ENCODE results near the gene CDC25A.
"Not testable (repeated sequence)": the region's sequence is repeated elsewhere in the genome, so short reads cannot be mapped to it uniquely, and the experiment has no call there.

CDC25A gene

DNA sequence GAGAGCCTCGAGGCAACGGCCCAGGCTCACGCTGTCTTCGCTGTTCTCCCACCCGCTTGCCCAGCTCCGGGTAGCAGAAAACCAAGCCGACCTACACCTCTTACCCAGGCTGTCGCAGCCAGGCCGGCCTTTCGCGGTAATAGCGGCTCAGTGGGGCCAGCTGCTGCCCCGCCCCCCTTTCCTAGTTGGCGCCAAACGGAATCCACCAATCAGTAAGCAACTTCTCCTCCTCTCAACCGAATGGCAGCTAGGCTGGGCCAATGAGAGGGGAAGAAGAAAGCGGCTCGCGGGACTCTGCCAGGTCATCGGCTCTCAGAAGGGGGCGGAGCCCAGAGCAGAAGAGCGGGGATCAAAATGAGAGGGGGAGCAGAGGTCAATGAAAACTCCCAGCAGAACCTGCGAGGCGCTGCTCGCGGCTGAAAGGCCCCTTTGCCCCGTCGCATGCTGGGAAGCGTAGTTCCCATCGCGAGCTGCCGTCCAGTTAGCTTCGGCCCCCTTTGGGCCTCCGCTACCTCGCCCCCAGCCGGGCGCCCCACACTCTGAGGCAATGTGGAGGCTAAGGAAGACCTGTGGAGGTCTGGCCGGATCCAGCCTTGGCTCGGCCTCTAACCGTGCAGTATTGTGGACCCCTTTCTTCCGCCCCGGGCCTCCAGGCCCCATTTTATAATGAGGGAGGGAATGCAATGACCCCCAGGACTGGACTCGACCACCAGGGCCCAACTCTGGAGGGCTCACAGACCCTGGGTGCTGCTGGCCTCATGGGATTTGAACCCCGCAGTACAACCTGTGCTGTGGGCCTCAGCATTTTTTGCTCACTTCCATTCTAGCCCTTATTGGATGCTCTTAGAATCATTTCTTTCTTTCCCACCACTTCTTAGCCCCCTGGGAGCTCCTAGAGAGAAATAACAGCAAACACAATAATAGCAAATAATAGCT is at the start of gene CDC25A:
CDC25A (minus strand) TSS at position 152 of the 936 bp plus-strand sequence. CDS start 470 bp downstream, outside the sequence.
- peak; percentile 97 for DNase-seq

DNA sequence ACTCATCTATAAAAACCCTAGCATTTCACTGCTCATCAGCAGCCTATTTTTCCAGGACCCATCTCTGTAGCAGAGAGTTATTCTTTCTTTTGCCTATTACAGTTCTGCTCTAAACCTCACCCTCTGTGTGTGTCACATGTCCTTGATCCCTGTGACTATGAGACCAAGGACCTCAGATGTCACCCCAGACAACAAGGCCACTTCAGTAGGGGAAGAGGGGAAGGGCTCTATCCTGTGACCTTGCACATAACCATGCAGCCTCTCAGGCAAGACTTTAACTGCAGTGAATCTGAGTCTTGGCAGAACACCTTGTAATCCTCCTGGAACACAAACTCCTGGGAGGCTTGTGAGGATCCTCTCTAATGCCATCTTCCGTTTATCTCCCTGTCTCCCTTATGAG is 48.3 kb upstream of the CDC25A start:
- peak; percentile 53 for DNase-seq

DNA sequence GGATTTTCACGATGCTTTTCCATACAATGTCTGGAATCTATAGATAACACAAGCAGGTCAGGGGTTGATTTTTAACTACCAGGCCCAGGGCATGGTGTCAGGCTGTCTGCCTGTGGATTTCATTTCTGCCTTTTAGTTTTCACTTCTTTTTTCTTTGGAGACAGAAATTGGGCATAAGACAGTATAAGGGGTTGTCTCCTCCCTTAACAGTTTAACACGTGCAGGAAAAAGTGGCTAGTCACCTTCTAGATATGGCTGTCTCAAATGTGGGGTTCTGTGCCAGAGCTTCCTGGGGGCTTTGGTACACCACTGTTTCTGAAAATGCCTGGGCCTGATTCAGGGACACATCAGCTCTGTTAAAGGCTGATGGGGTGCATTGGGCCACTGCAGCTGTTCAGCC is 45.3 kb upstream of the CDC25A start:
- DNase-seq: peak; percentile 26

DNA sequence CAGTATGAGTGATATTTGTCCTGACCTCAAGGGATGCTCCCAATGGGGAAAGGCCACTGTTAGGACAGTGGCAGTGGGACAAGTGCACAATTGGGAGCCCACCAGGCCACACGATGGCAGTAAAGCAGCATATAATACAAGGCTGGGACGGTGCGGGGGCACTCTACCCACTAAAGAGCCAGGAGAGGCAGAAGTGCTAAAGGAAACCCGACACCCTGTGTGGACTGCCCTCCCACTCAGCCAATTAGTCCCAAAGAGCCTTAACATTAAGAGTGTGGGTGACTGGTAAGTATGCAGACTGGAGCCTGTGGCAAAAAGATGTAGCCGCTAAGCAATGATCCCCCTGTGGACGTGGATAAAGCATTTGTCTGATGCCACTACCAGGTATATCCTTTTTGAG is 44.5 kb upstream of the CDC25A start:
- peak; percentile 71 for DNase-seq

DNA sequence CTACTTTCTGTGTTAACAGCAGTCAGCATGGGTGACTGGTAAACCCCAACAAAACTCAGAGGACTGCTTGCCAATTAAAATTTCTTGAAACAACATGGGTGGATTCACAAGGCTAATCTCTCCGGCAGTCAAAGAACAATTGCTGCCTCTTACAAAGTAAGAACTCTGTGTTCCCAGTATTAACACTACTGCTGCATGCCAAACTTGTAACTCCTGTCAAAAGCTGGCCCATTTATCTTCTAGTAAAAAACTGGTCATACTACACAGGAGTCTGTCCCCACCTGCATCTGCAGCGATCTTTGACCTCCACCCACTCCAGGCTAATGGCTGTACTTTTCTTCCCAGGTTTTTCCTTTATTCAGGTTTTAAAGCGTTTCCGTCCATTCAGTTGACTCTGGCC is 44.0 kb upstream of the CDC25A start:
- no peak for DNase-seq

DNA sequence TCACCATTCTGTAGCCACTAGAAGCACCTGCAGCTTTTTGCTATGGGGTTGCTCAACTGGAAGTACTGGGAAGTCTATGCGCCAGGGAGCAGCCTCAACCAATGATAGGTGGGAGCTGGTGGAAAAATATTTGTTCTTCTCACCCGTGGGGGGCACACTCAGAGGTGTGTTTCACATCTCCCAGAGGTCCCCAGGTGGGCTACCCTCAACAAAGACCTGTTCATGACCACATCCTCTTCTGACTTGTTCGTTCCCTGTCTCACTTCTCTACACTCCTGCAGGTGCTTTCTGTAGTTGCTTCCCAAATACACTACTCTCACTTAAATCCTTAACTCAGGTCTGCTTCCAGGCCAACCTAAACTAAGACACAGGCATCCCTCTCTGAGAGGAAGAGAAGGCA is 38.7 kb upstream of the CDC25A start:
- no peak for DNase-seq

DNA sequence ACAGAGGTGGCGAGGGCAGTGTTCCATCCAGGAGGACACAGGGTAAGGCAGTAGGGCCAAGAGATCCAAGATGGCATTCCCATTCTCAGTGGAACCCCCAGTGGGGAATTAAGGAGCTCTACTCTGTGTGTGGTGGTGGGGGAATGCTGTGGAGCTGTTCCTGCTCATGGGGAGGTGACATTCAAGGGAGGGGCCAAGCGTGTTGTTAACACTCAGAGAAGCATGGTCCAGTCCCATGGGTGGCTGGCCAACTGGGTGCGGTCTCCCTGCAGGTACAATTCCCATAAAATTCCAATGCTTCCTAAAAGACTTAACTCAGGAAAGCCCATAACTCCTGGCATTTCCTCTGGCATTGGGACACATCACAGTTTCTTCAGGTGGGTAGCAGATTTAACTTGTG is 37.4 kb upstream of the CDC25A start:
- DNase-seq: no peak

DNA sequence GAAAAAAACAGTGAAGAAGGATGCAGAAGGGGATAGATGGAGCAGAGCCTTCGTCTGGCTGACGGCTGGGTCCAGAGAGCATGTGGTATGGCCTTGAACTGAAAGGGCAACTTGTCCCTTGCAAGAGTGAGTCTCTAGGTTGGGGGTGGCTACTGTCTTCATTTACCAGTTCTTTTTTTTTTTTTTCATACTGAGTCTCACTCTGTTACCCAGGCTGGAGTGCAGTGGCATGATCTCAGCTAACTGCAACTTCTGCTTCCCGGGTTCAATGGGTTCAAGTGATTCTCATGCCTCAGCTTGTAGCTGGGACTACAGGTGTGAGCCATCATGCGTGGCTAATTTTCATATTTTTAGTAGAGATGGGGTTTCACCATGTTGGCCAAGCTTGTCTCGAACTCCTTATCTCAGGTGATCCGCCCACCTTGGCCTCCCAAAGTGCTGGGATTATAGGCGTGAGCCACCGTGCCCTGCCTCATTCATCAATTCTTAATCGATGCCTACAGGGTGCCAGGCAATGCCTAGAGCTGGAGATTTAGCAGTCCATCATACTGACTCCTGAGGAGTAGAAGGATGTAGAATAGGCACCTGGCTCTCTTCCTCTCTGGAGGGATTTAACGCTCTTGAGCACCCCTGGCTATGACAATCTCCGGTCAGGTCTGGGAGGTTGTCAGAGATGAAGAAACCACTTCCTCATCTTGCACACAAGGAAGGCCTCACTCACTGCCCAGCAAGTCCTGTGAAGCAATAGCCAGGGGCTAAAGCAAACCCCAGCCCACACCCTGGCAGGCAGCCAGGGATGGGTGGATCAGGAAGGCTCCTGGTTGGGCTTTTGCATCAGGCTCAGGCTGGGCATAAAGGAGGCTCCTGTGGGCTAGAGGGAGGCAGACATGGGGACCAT is 34.6 kb upstream of the CDC25A start, which contains the start of gene CAMP:
CAMP (plus strand) TSS at position 880 of the 898 bp plus-strand sequence; CDS start at position 897, 17 bp downstream.
- peak; percentile 96 for DNase-seq

DNA sequence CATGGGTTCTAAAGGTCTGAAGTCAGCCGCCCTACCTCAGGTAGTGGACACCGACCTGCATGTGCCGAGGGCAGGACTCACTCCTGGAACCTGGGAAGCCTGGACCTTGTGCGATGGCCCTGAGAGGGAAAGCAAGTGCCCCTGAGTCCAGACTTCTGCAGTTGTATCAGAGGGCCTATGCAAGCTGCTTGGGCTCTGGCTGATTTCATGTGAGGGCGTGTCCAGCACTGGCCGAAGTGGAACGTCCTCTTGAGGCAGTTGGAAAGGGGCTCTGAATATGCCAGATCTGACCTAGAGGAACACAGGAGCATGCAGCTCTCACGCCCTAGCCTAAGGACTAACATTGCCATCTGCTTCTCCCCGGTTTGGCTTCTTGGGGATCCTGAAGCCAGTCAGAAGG is 32.5 kb upstream of the CDC25A start:
- no peak for DNase-seq

DNA sequence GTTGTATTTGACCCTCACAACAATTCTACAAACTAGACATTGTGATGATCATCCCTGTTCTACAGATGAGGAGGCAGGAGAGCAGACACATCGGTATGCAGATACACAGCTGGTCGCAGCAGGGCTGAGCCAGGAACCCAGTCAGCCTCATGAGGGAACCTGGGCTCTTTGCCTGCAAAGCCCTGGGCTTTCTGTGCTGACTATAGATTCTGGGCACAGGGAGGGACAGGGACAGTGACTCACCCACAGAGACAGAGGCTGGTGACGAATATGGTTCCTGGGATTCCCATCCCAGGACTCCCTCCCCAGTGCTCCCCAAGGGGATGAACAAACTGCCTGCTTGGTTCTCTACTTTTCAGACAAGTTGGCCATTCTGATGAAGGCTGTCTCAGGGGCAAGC is 31.3 kb upstream of the CDC25A start:
- DNase-seq: peak; percentile 46

DNA sequence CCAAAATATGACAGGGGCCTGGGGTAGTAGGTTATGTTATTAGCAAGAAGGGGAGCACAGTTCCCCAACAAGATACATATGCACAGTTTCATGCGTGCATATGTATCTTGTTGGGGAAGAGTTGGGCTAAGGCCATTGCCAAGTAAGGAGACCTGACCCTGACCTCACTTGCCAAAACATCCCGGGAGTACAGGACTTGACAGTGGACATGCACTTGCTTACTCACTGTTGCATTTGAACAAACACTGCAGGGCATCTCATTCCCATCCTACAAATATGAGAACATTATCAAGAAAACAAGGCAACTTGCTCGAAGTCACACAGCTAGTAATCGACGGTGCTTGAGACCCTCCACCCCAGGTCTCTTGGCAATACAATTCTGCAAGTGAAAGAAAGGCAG is 30.3 kb upstream of the CDC25A start:
- DNase-seq: no peak

DNA sequence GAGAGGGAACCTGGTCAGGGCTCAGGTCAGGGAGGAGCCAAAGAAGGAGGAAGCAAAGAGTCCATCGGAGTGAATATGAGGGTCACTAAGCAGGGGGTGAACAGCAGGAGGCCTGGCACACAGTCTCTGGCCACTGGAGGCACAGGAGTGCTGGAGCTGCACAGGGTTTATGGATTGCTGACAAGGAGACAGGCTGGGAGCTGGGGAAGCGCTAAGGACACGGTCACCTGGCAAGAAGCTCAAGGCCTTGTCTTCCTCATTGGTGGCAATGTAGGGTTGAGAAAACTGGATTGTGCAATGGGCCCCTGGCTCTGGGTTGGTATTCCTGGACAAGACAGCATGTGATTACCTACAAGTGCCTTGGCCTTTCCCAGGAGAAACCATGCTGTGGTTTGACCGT is 29.2 kb upstream of the CDC25A start:
- DNase-seq: no peak

DNA sequence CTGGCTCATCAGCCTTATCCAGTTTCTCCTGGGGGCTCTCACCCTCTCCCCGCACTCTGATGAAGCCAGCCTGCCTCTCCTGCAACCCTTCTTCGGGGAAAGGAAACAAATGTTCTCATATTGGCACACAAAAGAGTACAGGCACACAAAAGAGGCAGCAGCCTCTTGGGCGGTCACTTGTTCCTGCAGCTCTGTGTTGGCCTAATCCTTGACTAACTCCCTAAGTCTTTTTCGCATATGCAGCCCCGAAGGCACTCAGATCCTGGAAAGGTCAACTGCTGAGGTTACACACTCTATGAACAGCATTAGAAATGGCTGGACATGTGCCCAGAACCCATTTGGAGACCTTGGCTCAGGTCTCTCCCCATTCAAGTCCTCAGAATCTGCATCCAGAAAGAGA is 27.7 kb upstream of the CDC25A start:
- no peak for DNase-seq

DNA sequence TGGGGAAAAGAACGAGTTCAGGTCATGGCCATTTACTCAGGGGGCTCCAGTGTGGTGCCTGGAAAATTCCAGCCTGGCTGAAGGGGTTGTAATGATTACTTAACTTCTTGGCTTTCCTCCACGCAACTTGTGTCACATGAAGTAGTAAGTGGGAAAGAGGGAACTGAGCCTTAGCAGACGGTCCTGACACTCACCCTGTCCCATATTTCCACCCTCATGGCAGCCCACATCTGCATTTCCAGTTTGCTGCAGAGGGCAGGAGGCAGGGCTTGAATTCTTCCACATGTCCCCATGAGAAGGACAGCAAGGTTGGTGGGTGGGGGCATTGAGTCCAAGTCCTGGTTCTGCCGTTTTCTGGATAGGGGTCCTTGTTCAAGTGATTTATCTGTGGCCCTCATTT is 27.2 kb upstream of the CDC25A start:
- DNase-seq: peak; percentile 77

DNA sequence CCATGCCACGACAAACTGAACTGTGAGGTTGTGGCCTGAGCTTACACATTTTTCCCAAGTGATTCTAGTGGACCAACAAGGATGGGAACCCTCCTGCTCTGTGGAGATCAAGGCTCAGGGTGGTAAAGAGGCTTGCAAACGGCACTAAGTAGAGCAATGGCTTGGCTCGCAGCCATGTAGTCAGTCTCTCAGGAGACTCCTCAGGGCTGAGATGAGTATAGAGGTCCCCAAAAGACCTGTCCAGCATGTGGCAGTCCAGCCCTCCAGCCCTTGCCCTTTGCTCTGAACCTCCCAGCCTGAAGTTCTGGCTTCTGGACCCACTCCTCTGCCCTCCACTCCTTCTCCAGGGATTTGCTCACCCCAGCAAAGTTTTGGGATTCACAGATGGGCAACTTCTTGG is 26.8 kb upstream of the CDC25A start:
- no peak for DNase-seq

DNA sequence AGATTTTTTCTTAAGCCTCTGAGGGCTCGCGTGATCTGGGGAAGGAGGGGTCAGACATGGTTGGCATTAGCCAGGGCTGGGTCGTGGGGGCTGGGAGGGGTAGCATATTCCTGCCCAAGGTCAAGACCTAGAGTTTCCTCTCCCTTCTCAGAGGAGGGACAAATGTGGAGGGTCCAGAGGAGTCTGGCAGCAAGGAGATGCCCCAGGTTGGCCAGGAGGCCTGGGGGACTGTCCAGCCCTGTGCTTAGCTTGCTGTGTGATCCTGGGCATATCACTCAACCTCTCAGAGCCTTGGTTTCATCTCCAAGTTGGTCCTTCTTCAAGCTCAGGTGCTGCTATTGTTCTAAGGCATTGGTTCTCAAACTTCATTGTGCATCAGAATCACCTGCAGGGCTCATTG is 26.0 kb upstream of the CDC25A start:
- DNase-seq: no peak

DNA sequence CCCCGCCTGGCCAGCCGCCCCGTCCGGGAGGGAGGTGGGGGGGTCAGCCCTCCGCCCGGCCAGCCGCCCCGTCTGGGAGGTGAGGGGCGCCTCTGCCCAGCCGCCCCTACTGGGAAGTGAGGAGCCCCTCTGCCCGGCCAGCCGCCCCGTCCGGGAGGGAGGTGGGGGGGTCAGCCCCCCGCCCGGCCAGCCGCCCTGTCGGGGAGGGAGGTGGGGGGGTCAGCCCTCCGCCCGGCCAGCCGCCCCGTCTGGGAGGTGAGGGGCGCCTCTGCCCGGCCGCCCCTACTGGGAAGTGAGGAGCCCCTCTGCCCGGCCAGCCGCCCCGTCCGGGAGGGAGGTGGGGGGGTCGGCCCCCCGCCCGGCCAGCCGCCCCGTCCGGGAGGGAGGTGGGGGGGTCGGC is 23.6 kb upstream of the CDC25A start:
- DNase-seq: not testable (repeated sequence)

DNA sequence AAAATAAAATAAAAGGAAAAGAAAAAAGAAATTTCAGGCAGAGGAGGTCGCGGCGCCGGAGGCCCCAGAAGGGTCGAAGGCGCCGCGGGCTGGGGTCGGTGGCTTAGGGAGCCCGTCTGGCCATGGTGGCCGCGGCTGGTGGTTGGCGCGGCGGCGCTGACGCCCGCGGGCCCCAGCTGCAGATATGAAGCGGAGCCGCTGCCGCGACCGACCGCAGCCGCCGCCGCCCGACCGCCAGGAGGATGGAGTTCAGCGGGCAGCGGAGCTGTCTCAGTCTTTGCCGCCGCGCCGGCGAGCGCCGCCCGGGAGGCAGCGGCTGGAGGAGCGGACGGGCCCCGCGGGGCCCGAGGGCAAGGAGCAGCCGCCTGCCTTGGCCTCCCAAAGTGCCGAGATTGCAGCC is 22.3 kb upstream of the CDC25A start:
- not testable (repeated sequence) for DNase-seq

DNA sequence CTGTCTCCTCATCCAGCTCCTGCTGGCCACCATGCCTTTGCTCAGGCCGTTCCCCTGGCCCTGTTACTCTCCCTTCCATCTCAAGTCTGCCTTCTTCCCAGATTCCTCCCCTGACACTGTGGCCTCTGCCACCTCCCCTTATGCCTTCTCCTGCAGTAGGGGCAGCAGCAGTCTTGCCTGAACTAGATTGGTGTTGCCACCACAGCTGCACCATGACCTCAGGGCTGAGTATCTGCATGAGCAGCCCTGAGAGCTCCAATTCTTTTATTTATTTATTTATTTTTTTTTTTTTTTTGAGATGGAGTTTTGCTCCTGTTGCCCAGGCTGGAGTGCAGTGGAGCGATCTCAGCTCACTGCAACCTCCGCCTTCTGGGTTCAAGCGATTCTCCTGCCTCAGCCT is 21.2 kb upstream of the CDC25A start:
- no peak for DNase-seq

DNA sequence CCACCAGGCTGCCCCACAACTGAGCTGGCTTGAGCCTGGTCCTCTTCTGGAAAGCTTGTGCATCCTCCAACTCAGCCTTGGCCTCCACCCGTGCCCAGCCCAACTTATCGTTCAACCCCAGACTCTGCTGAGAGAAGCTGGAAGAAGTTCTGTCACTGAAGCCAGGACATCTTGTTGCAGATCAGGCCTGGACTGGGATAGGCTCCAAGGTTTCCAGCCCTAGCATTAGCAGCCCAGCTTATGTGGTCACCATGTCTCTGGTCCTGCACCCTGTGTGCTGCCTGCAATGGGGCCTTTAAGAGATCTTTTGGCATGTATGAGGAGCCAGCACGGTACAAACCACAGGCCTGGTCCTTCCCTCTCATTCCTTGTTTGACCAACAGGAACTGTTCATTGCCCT is 19.9 kb upstream of the CDC25A start:
- no peak for DNase-seq

DNA sequence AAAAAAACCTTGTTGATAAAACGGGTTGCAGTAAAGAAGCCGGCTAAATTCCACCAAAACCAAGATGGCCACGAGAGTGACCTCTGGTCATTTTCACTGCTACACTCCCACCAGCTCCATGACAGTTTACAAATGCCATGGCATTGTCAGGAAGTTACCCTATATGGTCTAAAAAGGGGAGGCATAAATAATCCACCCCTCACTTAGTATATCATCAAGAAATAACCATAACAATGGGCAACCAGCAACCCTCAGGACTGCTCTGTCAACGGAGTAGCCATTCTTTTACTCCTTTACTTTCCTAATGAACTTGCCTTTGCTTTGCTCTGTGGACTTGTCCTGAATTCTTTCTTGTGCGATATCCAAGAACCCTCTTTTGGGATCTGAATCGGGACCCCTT is 14.4 kb upstream of the CDC25A start:
- no peak for DNase-seq

DNA sequence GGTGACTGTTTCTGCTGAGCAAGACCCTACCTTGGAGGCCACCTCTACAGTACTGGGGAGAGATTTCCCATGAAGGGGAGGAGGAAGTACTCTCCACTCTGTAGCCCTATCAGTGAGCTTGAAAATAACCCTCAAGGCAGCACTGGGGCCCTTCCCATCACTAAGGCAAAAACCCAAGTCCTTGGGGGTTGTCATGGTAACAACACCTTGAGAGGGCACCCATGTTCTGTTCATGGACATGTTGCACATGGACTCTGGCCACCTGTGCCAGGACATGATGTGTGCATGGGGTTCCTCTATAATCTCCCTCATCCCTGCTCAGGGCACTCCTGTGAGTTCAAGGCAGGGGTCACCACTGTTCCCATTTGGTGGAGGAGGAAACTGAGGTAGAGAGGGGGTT is 10.9 kb upstream of the CDC25A start:
- DNase-seq: no peak

DNA sequence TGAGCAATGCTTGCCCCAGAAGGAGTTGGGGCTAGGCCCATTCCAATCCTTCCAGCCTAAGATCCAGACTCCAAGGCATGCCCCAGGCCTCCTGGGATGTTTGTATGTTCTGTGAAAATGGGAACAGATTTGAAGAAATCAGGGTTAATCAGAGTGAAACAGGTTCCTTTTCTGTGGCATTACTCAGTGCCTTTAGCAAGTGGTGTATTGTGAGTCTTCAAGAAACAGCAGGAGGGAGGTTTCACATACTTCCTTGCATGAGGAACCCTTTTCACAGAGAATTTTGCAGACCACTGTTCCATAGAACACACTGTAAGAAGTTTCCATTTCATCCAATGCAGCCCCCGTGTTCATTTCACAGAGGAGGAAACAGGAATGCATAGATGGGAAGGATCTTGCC is 8.4 kb upstream of the CDC25A start:
- DNase-seq: peak; percentile 34
